HEK293 (cell line): ENCODE data around the gene ADAMTS16.

Experiments used
- CTCF ChIA-PET: fragments of 350-600 bp; formaldehyde crosslinking; extraction: SDS; loops from one replicate; lab custom pipeline; 2021; ENCODE audit warnings: antibody characterized with exemption; lab: Yijun Ruan, JAX
- POLR2A ChIA-PET: fragments of 300-600 bp; formaldehyde crosslinking; extraction: SDS; loops from one replicate; lab custom pipeline; 2020; ENCODE audit warnings: antibody characterized with exemption, inconsistent platforms; lab: Yijun Ruan, JAX
- H3K27ac ChIP-seq: fragments of 200-500 bp; sonication (Bioruptor generic); 2 replicates; pipeline ENCODE4 v1.5.1; 2014; ENCODE audit warnings: low read depth, low read length, control low read depth, inconsistent platforms; ENCODE audit errors: extremely low read depth
- H3K36me3 ChIP-seq, 2 experiments: fragments of 200-500 bp in 1 of 2; sonication (Bioruptor generic) in 1 of 2; 1 replicate in 1 of 2; 2 replicates in 1 of 2; pipeline ENCODE4 v1.5.1; 2014 to 2017; ENCODE audit warnings: inconsistent platforms in 2 of 2, low read length in 2 of 2; ENCODE audit not compliant: control insufficient read depth in 2 of 2, insufficient read depth in 1 of 2
- H3K4me1 ChIP-seq: fragments of 200-500 bp; sonication (Bioruptor generic); 2 replicates; pipeline ENCODE4 v1.5.1; 2014; ENCODE audit warnings: mild to moderate bottlenecking, low read length, inconsistent platforms; ENCODE audit not compliant: control insufficient read depth, insufficient read depth
- H3K4me3 ChIP-seq: 2 replicates; pipeline ENCODE4 v1.5.1; 2011; ENCODE audit warnings: low read depth, mild to moderate bottlenecking, control low read depth, low read length, moderate library complexity
- H3K9me3 ChIP-seq: fragments of 200-500 bp; sonication (Bioruptor generic); 2 replicates; pipeline ENCODE4 v1.5.1; 2014; ENCODE audit warnings: low read depth, low read length, inconsistent platforms; ENCODE audit not compliant: control insufficient read depth, insufficient read depth
- IKZF3 ChIP-seq: fragments of 450-650 bp; IDR thresholded peaks from 2 replicates; pipeline ENCODE4 v1.5.0; 2018; ENCODE audit warnings: missing biosample characterization, mild to moderate bottlenecking, missing genetic modification characterization, moderate library complexity
- KLF9 ChIP-seq: fragments of 450-650 bp; formaldehyde crosslinking; IDR thresholded peaks from 2 replicates; pipeline ENCODE4 v1.5.1; 2016; ENCODE audit warnings: missing biosample characterization, missing genetic modification characterization, low read depth
- RBAK ChIP-seq: fragments of 450-650 bp; formaldehyde crosslinking; IDR thresholded peaks from 2 replicates; pipeline ENCODE4 v1.5.1; 2016; ENCODE audit warnings: missing biosample characterization, missing genetic modification characterization
- ZNF239 ChIP-seq: fragments of 450-650 bp; formaldehyde crosslinking; IDR thresholded peaks from 2 replicates; pipeline ENCODE4 v1.5.1; 2016; ENCODE audit warnings: missing biosample characterization, missing genetic modification characterization
- ZNF341 ChIP-seq: fragments of 450-650 bp; formaldehyde crosslinking; IDR thresholded peaks from 2 replicates; pipeline ENCODE4; 2016; ENCODE audit warnings: low read depth, missing biosample characterization, missing genetic modification characterization
- ZNF350 ChIP-seq: fragments of 450-650 bp; formaldehyde crosslinking; IDR thresholded peaks from 2 replicates; pipeline ENCODE4 v1.5.0; 2017; ENCODE audit warnings: missing biosample characterization, mild to moderate bottlenecking, missing genetic modification characterization
- ZNF423 ChIP-seq: fragments of 450-650 bp; formaldehyde crosslinking; IDR thresholded peaks from 2 replicates; pipeline ENCODE4 v1.5.1; 2016; ENCODE audit warnings: missing biosample characterization, missing genetic modification characterization
- ZNF433 ChIP-seq: fragments of 450-650 bp; formaldehyde crosslinking; IDR thresholded peaks from 2 replicates; pipeline ENCODE4 v1.5.1; 2016; ENCODE audit warnings: missing biosample characterization, missing genetic modification characterization, low read depth
- ZNF610 ChIP-seq: fragments of 450-650 bp; formaldehyde crosslinking; IDR thresholded peaks from 2 replicates; pipeline ENCODE4 v1.5.1; 2016; ENCODE audit warnings: missing biosample characterization, missing genetic modification characterization, borderline replicate concordance
- ZNF629 ChIP-seq: fragments of 450-650 bp; formaldehyde crosslinking; IDR thresholded peaks from 2 replicates; pipeline ENCODE4 v1.5.1; 2017; ENCODE audit warnings: missing biosample characterization, missing genetic modification characterization
- ZNF677 ChIP-seq: fragments of 450-650 bp; IDR thresholded peaks from 2 replicates; pipeline ENCODE4 v1.5.0; 2018; ENCODE audit warnings: missing biosample characterization, mild to moderate bottlenecking, missing genetic modification characterization, moderate library complexity
- ZNF830 ChIP-seq: fragments of 450-650 bp; IDR thresholded peaks from 2 replicates; pipeline ENCODE4 v1.5.0; 2018; ENCODE audit warnings: missing biosample characterization, missing genetic modification characterization, low read depth, mild to moderate bottlenecking, moderate library complexity
- TF ChIP-seq, protein P1 (sequence below): fragments of 450-650 bp; formaldehyde crosslinking; IDR thresholded peaks from 2 replicates; pipeline ENCODE4 v1.5.1; 2016; ENCODE audit warnings: missing biosample characterization, missing genetic modification characterization, borderline replicate concordance
- TF ChIP-seq, protein P2 (sequence below): fragments of 450-650 bp; IDR thresholded peaks from 2 replicates; pipeline ENCODE4 v1.5.1; 2018; ENCODE audit warnings: missing biosample characterization, missing genetic modification characterization
- TF ChIP-seq, protein P3 (sequence below): fragments of 450-650 bp; formaldehyde crosslinking; IDR thresholded peaks from 2 replicates; pipeline ENCODE4 v1.5.1; 2016; ENCODE audit warnings: missing biosample characterization, missing genetic modification characterization, borderline replicate concordance
- TF ChIP-seq, protein P4 (sequence below): fragments of 450-650 bp; formaldehyde crosslinking; IDR thresholded peaks from 2 replicates; pipeline ENCODE4 v1.5.1; 2016; ENCODE audit warnings: missing biosample characterization, missing genetic modification characterization, borderline replicate concordance

The ADAMTS16 gene

DNA sequence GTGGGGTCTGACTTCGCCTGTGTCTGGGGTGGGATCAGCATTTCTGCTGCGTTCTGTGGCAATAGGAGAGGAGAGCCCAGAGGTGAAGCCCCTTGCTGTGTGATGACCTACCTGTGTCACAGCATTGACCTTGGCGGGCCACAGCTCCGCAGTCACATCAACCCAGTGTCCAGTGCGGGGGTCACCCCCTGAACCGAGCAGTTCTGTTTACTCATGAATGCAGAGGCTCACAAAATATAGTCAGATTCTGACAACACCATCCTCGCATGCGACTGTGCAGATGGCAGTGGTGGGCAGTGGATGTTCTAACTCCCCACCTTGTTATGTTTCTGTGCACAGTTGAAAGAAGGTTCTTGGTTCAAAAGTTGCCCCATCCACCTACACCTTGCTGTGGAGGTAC is 100.1 kb downstream of the ADAMTS16 start (continued):
- TF ChIP-seq, protein P1, sequence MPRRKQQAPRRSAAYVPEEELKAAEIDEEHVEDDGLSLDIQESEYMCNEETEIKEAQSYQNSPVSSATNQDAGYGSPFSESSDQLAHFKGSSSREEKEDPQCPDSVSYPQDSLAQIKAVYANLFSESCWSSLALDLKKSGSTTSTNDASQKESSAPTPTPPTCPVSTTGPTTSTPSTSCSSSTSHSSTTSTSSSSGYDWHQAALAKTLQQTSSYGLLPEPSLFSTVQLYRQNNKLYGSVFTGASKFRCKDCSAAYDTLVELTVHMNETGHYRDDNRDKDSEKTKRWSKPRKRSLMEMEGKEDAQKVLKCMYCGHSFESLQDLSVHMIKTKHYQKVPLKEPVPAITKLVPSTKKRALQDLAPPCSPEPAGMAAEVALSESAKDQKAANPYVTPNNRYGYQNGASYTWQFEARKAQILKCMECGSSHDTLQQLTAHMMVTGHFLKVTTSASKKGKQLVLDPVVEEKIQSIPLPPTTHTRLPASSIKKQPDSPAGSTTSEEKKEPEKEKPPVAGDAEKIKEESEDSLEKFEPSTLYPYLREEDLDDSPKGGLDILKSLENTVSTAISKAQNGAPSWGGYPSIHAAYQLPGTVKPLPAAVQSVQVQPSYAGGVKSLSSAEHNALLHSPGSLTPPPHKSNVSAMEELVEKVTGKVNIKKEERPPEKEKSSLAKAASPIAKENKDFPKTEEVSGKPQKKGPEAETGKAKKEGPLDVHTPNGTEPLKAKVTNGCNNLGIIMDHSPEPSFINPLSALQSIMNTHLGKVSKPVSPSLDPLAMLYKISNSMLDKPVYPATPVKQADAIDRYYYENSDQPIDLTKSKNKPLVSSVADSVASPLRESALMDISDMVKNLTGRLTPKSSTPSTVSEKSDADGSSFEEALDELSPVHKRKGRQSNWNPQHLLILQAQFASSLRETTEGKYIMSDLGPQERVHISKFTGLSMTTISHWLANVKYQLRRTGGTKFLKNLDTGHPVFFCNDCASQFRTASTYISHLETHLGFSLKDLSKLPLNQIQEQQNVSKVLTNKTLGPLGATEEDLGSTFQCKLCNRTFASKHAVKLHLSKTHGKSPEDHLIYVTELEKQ (tag by site-specific recombination): no peak
- no peak for TF ChIP-seq KLF9
- no peak for TF ChIP-seq ZNF830 (tag by site-specific recombination)
- TF ChIP-seq, protein P2, sequence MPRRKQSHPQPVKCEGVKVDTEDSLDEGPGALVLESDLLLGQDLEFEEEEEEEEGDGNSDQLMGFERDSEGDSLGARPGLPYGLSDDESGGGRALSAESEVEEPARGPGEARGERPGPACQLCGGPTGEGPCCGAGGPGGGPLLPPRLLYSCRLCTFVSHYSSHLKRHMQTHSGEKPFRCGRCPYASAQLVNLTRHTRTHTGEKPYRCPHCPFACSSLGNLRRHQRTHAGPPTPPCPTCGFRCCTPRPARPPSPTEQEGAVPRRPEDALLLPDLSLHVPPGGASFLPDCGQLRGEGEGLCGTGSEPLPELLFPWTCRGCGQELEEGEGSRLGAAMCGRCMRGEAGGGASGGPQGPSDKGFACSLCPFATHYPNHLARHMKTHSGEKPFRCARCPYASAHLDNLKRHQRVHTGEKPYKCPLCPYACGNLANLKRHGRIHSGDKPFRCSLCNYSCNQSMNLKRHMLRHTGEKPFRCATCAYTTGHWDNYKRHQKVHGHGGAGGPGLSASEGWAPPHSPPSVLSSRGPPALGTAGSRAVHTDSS: no peak
- TF ChIP-seq ZNF629: no peak

DNA sequence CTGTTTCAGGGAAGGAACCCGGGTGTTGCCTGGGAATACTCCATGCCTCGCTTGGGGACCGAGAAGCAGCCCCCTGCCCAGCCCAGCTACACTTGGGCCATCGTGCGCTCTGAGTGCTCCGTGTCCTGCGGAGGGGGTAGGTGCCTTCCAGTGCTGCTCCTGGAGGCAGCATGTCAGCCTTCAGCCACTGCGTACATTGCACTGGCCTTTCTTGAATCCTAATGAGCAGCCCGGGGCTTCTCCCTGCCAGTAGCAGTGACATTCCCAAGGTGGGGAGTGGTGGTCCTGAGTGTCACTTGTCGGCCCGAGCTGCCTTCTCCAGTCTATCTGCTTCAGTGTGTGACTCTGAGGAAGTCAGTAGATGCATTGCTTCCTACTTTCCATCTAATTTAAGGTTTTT is 101.9 kb downstream of the ADAMTS16 start:
- TF ChIP-seq ZNF423: no peak
- no peak for TF ChIP-seq IKZF3 (tag by site-specific recombination)
- TF ChIP-seq RBAK (tag by site-specific recombination): no peak
- no peak for TF ChIP-seq ZNF677 (tag by site-specific recombination)
- TF ChIP-seq ZNF610 (tag by site-specific recombination): no peak
- TF ChIP-seq ZNF341 (tag by site-specific recombination): no peak
- TF ChIP-seq, protein P3, sequence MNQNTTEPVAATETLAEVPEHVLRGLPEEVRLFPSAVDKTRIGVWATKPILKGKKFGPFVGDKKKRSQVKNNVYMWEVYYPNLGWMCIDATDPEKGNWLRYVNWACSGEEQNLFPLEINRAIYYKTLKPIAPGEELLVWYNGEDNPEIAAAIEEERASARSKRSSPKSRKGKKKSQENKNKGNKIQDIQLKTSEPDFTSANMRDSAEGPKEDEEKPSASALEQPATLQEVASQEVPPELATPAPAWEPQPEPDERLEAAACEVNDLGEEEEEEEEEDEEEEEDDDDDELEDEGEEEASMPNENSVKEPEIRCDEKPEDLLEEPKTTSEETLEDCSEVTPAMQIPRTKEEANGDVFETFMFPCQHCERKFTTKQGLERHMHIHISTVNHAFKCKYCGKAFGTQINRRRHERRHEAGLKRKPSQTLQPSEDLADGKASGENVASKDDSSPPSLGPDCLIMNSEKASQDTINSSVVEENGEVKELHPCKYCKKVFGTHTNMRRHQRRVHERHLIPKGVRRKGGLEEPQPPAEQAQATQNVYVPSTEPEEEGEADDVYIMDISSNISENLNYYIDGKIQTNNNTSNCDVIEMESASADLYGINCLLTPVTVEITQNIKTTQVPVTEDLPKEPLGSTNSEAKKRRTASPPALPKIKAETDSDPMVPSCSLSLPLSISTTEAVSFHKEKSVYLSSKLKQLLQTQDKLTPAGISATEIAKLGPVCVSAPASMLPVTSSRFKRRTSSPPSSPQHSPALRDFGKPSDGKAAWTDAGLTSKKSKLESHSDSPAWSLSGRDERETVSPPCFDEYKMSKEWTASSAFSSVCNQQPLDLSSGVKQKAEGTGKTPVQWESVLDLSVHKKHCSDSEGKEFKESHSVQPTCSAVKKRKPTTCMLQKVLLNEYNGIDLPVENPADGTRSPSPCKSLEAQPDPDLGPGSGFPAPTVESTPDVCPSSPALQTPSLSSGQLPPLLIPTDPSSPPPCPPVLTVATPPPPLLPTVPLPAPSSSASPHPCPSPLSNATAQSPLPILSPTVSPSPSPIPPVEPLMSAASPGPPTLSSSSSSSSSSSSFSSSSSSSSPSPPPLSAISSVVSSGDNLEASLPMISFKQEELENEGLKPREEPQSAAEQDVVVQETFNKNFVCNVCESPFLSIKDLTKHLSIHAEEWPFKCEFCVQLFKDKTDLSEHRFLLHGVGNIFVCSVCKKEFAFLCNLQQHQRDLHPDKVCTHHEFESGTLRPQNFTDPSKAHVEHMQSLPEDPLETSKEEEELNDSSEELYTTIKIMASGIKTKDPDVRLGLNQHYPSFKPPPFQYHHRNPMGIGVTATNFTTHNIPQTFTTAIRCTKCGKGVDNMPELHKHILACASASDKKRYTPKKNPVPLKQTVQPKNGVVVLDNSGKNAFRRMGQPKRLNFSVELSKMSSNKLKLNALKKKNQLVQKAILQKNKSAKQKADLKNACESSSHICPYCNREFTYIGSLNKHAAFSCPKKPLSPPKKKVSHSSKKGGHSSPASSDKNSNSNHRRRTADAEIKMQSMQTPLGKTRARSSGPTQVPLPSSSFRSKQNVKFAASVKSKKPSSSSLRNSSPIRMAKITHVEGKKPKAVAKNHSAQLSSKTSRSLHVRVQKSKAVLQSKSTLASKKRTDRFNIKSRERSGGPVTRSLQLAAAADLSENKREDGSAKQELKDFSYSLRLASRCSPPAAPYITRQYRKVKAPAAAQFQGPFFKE (tag by site-specific recombination): no peak
- TF ChIP-seq, protein P2: no peak
- no peak for TF ChIP-seq ZNF433
- TF ChIP-seq, protein P4, sequence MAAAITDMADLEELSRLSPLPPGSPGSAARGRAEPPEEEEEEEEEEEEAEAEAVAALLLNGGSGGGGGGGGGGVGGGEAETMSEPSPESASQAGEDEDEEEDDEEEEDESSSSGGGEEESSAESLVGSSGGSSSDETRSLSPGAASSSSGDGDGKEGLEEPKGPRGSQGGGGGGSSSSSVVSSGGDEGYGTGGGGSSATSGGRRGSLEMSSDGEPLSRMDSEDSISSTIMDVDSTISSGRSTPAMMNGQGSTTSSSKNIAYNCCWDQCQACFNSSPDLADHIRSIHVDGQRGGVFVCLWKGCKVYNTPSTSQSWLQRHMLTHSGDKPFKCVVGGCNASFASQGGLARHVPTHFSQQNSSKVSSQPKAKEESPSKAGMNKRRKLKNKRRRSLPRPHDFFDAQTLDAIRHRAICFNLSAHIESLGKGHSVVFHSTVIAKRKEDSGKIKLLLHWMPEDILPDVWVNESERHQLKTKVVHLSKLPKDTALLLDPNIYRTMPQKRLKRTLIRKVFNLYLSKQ (tag by site-specific recombination): no peak
- no peak for TF ChIP-seq ZNF239 (tag by site-specific recombination)
- no peak for TF ChIP-seq ZNF350 (tag by site-specific recombination)
- Histone ChIP-seq H3K4me1 (no peaks in the 10 kb centered on the region), H3K36me3 (no peaks in the 10 kb centered on the region), H3K27ac (no peak overlapping the region), H3K9me3 (no peaks in the 10 kb centered on the region), H3K4me3 (no peak overlapping the region)
- POLR2A ChIA-PET: no interaction called here
- CTCF ChIA-PET: interaction anchor here (0.6 kb wide), 1 partner anchor 101 kb away, joined by 3 read pairs; no protein-coding TSS in a partner anchor
